Right cardiac atrium (tissue), 5 donors: ENCODE data around the gene MPHOSPH9. TPM values are rescaled to one million over a fixed set of nuclear protein-coding genes. Genes with fewer than 3 reads are reported as not detected.

ENCODE experiments used
- ATAC-seq, 2 donors: fragments of 200-7000 bp; cut with Tn5 transposase; one replicate each; pipeline versions ENCODE4 v1.8.0 to v1.9.1; 2020; ENCODE audit warnings: moderate library complexity in 2 of 2, mild to moderate bottlenecking in 1 of 2
- DNase-seq, 3 donors: peaks; one replicate each; pipeline ENCODE4 v3.0.0-alpha.2; 2020
- H3K27ac ChIP-seq: one replicate; pipeline ENCODE4 v1.5.1; 2013; ENCODE audit warnings: mild to moderate bottlenecking, low read length, control low read depth, moderate library complexity
- H3K27me3 ChIP-seq: one replicate; pipeline ENCODE4 v1.6.1; 2013; ENCODE audit not compliant: control insufficient read depth, insufficient read depth
- H3K4me1 ChIP-seq: one replicate; pipeline ENCODE4 v1.6.1; 2013; ENCODE audit warnings: low read length; ENCODE audit not compliant: control insufficient read depth, insufficient read depth
- H3K4me3 ChIP-seq: one replicate; pipeline ENCODE4 v1.5.1; 2013; ENCODE audit warnings: low read length, control low read depth
- H3K9me3 ChIP-seq: one replicate; pipeline ENCODE4 v1.6.1; 2013; ENCODE audit warnings: low read length; ENCODE audit not compliant: control insufficient read depth
- whole genome bisulfite sequencing: extraction: QIAGEN DNeasy Blood & Tissue Kit; methylation state at CpG from one replicate; pipeline ENCODE4 v1.1.7; 2013; 5-methylcytosine and 5-hydroxymethylcytosine counted together
- intact Hi-C, 4 donors: fragments of 100-400 bp; cut with DNase I; formaldehyde crosslinking; loops; one replicate each; pipeline versions ENCODE4 v1.11.0 to v1.14.0; 2022 to 2023
- polyA plus RNA-seq: library from polyadenylated mRNA; stranded (reverse); fragments of 200-250 nt; gene quantifications from one replicate; pipeline ENCODE4 v1.2.3, GENCODE V29; 2013
- total RNA-seq, 4 donors: library from RNA; stranded (reverse); fragmentation: NEBNext Ultra II Directional; extraction: Animal tissue kit (Norgen Biotek cat#: 25700); gene quantifications; one replicate each; pipeline ENCODE4 v1.2.1, GENCODE V29; 2021
- donor health status: healthy with polysubstance abuse.
- donor health status: DM: no; HTN: yes; CAD: no.
- donor health status: DM: no; HTN: no; CAD: no.
- donor health status: DM: no; HTN: yes; CAD: no; lungs with severe emphysema.
- donor health status: DM: yes; HTN: yes; CAD: no.

MPHOSPH9 gene
- total and polyA plus RNA-seq, 5 donors = 8.0 to 27.4 (median 20.7) TPM

GRCh38 chr12:123243671-123244262 is 10.8 kb upstream of the MPHOSPH9 start:
- Histone ChIP-seq H3K27ac (no peak overlapping the region), H3K9me3 (no peaks in the 10 kb centered on the region), H3K4me1 (peaks cover 6% of the 10 kb centered on the region), H3K4me3 (no peak overlapping the region), H3K27me3 (no peaks in the 10 kb centered on the region)
- ATAC-seq = no peak
- 75% methylated on average over 7 of the region's 7 CpGs for whole genome bisulfite sequencing
- no peak for DNase-seq
- intact Hi-C loops = loop anchor here in 1 of 4 donors (5.0 to 10.0 kb wide), 2 partner anchors 261 to 609 kb away; partner anchors contain the start of gene ARL6IP4

GRCh38 chr12:123242116-123242904 is 9.4 kb upstream of the MPHOSPH9 start:
- 24% methylated on average over 11 of the region's 11 CpGs for WGBS
- intact Hi-C loops = loop anchor here in 1 of 4 donors (5.0 to 10.0 kb wide), 2 partner anchors 260 to 608 kb away; partner anchors contain the start of gene ARL6IP4
- peak in 1 of 3 donors; percentile 14 for DNase-seq
- no peaks in the 10 kb centered on the region for H3K9me3 ChIP-seq
- H3K27ac ChIP-seq = peak overlapping the region; percentile 34
- H3K4me3 ChIP-seq = no peak overlapping the region
- no peaks in the 10 kb centered on the region for H3K27me3 ChIP-seq
- peaks cover 6% of the 10 kb centered on the region for H3K4me1 ChIP-seq
- ATAC-seq = peak; percentile 70 to 82

GRCh38 chr12:123238961-123239360 is 6.0 kb upstream of the MPHOSPH9 start:
- Histone ChIP-seq H3K27ac (no peak overlapping the region), H3K4me1 (peaks cover 6% of the 10 kb centered on the region), H3K9me3 (no peaks in the 10 kb centered on the region), H3K27me3 (no peaks in the 10 kb centered on the region), H3K4me3 (no peak overlapping the region)
- intact Hi-C loops = loop anchor here in 3 of 4 donors (10.0 kb wide), 3 partner anchors 194 to 374 kb away; partner anchors contain the start of gene ARL6IP4 (in 1 of the 3)
- ATAC-seq (no peak), DNase-seq (no peak)
- 86% methylated on average over 6 of the region's 6 CpGs for WGBS

- no peak overlapping the region for H3K27ac ChIP-seq
These were observed 5.4 kb upstream of the MPHOSPH9 start for GRCh38 chr12:123238330-123238682.

GRCh38 chr12:123237646-123238329 is 4.8 kb upstream of the MPHOSPH9 start:
- 58% methylated on average over 6 of the region's 6 CpGs for WGBS

More at GRCh38 chr12:123238330-123238682, 5.4 kb upstream of the MPHOSPH9 start:
- ATAC-seq (no peak), DNase-seq (no peak)
- H3K9me3 ChIP-seq = no peaks in the 10 kb centered on the region
- H3K4me3 ChIP-seq = no peak overlapping the region
- intact Hi-C loops = loop anchor here in 3 of 4 donors (10.0 kb wide), 3 partner anchors 194 to 374 kb away; partner anchors contain the start of gene ARL6IP4 (in 1 of the 3)
- H3K4me1 ChIP-seq = peaks cover 6% of the 10 kb centered on the region
- no peaks in the 10 kb centered on the region for H3K27me3 ChIP-seq
- WGBS = 60% methylated on average over 2 of the region's 2 CpGs

GRCh38 chr12:123233505-123234308 is 766 bp upstream of the MPHOSPH9 start:
- DNase-seq (peak in 2 of 3 donors; percentile 52 to 64), ATAC-seq (peak; percentile 20 to 32)
- Histone ChIP-seq H3K4me3 (peak overlapping the region; percentile 88), H3K4me1 (peaks cover 3% of the 10 kb centered on the region), H3K9me3 (no peaks in the 10 kb centered on the region), H3K27me3 (no peaks in the 10 kb centered on the region), H3K27ac (peak overlapping the region; percentile 75)
- intact Hi-C loops = loop anchor here in 3 of 4 donors (5.0 to 10.0 kb wide), 4 partner anchors 189 to 369 kb away; partner anchors contain the start of genes ARL6IP4 (in 1 of the 3) and OGFOD2 (in 1 of the 3)
- 8% methylated on average over 42 of the region's 42 CpGs for WGBS

More at GRCh38 chr12:123237646-123238329, 4.8 kb upstream of the MPHOSPH9 start:
- Histone ChIP-seq H3K27ac (no peak overlapping the region), H3K4me1 (peaks cover 6% of the 10 kb centered on the region), H3K4me3 (no peak overlapping the region), H3K27me3 (no peaks in the 10 kb centered on the region), H3K9me3 (no peaks in the 10 kb centered on the region)
- DNase-seq (peak; percentile 70 to 88 (median 79)), ATAC-seq (no peak)
- intact Hi-C loops = loop anchor here in 3 of 4 donors (10.0 kb wide), 3 partner anchors 193 to 373 kb away; partner anchors contain the start of gene ARL6IP4 (in 1 of the 3)

- H3K4me3 ChIP-seq = peak overlapping the region; percentile 34
- no peaks in the 10 kb centered on the region for H3K27me3 ChIP-seq
- H3K27ac ChIP-seq = peak overlapping the region; percentile 61
- H3K4me1 ChIP-seq = peaks cover 3% of the 10 kb centered on the region
- no peak for DNase-seq
- peak; percentile 4 to 28 for ATAC-seq
- intact Hi-C loops = loop anchor here in 3 of 4 donors (5.0 to 10.0 kb wide), 4 partner anchors 188 to 368 kb away; partner anchors contain the start of genes ARL6IP4 (in 1 of the 3) and OGFOD2 (in 1 of the 3)
- under 1% methylated on average over 15 of the region's 15 CpGs for WGBS
- H3K9me3 ChIP-seq = no peaks in the 10 kb centered on the region
These were observed 502 bp downstream of the MPHOSPH9 start for GRCh38 chr12:123232472-123232806.

GRCh38 chr12:123231931-123232330 is 1.0 kb downstream of the MPHOSPH9 start:
- no peak for ATAC-seq
- DNase-seq = no peak
- no peaks in the 10 kb centered on the region for H3K27me3 ChIP-seq
- intact Hi-C loops = loop anchor here in 3 of 4 donors (5.0 to 10.0 kb wide), 4 partner anchors 187 to 367 kb away; partner anchors contain the start of genes ARL6IP4 (in 1 of the 3) and OGFOD2 (in 1 of the 3)
- WGBS = 24% methylated on average over 5 of the region's 5 CpGs
- peaks cover 3% of the 10 kb centered on the region for H3K4me1 ChIP-seq
- peak overlapping the region; percentile 34 for H3K4me3 ChIP-seq
- H3K27ac ChIP-seq = no peak overlapping the region
- H3K9me3 ChIP-seq = no peaks in the 10 kb centered on the region

- 84% methylated on average over 3 of the region's 3 CpGs for WGBS
- H3K27me3 ChIP-seq = no peaks in the 10 kb centered on the region
- H3K27ac ChIP-seq = no peak overlapping the region
- H3K9me3 ChIP-seq = no peaks in the 10 kb centered on the region
- ATAC-seq (no peak), DNase-seq (no peak)
- H3K4me1 ChIP-seq = peaks cover 3% of the 10 kb centered on the region
- no peak overlapping the region for H3K4me3 ChIP-seq
- intact Hi-C loops = no loop called here
These were observed 3.9 kb downstream of the MPHOSPH9 start for GRCh38 chr12:123229051-123229450.
